Omental fat pad (tissue), 4 donors: ENCODE results near the gene PRKAR1A. TPM values are rescaled to one million over a fixed set of nuclear protein-coding genes. Genes with fewer than 3 reads are reported as not detected.
A peak's percentile ranks its signal among the peaks of the same experiment; 100 is the strongest.

Experiments
- ATAC-seq: fragments of 150-250 bp; one replicate; pipeline ENCODE4 v1.9.1; 2016; ENCODE audit warnings: mild to moderate bottlenecking, moderate library complexity; ENCODE audit not compliant: low FRiP score
- DNase-seq: peaks from one replicate; pipeline ENCODE4 v3.0.0-alpha.2; 2019; ENCODE audit warnings: low spot score
- CTCF ChIP-seq, 3 donors: fragments of 450-650 bp; IDR thresholded peaks; one replicate each; pipeline ENCODE4 v1.5.1; 2016 to 2017; ENCODE audit warnings: antibody characterized with exemption in 3 of 3, mild to moderate bottlenecking in 3 of 3, moderate library complexity in 2 of 3
- total RNA-seq, 4 donors: library from RNA; depleted of rRNA; stranded (reverse); fragments of >200 nt; gene quantifications; one replicate each; pipeline ENCODE4 v1.1.0, GENCODE V29; 2016

Gene PRKAR1A
- total RNA-seq: 100 to 1,000 TPM; 352 to 561 (median 476) TPM

DNA sequence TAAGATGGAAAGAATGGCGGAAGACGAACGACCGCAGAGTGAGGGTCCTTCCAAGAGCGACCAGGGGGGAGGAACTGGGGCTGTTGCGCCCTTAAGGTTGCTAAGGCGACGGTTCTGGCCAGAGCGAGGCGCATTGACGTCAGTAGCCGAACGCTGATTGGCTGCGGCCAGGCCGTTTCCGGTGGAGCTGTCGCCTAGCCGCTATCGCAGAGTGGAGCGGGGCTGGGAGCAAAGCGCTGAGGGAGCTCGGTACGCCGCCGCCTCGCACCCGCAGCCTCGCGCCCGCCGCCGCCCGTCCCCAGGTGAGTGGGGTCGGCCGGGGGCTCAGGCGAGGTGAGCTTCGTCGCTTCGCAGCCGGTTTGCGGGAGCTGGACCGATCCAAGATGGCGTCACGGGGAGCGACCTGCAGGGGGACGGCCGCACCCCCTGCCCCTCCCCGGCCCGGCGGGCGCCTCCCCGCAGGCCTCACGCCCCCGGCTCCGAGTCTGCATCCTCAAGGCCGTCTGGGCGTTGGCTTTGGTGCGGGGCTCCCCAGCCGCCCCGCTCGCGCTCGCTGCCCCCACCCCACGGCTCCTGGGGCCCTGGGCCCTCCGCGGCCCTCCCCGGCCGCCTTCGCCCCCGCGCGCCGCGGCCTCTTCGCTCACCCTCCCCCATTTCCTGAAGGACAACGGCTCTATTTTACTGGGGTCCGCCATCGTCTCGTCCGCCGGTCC, at the start of gene PRKAR1A:
PRKAR1A (plus strand) TSS at position 184 of the 713 bp plus-strand sequence. CDS start 2,970 bp downstream, outside the sequence.
- DNase-seq (peak; percentile 73), ATAC-seq (peak; percentile 82)
- no peak for TF ChIP-seq CTCF (IDR thresholded peaks at IDR 0.05)

DNA sequence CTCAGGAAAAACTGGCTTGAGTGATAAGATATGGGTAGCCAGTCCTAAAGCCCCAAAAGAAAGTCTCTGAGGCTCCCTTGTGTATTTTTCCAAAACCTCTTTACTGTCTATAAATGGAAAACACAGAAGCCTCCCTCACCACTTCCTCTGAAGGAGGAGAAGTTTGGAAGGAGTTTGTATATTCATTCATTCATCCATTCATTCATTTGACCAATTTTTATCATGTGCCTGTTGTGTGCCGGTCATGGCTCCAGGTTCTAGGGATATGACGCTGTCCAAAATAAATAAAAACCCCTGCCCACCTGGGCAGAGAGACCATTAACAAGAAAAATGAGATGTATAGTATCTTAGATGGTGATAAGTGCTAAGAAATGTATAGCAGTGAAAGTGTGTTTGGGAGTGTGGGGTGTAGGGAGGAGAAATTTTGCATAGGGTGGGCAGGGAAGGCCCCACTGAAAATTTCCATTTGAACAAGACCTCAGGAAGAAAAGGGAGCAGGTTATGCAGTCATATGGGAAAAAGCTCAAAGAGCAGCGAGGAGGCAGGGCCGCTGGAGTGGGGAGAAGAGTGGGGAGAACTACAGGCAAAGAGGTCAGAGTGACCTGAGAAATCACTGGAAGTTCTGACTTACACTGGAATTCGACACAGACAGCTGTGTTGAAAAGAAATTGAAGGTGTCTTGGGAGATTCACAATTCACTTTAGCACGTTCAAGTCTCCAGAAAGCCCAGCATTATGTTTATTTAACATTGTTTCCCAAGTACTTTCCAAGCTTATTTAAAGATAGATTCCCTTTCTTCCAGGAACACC, 48.8 kb upstream of the PRKAR1A start:
- TF ChIP-seq CTCF (IDR thresholded peaks at IDR 0.05): no peak
- ATAC-seq (no peak), DNase-seq (no peak)

GRCh38 chr17:68468334-68468733, 43.9 kb upstream of the PRKAR1A start:
- TF ChIP-seq CTCF (IDR thresholded peaks at IDR 0.05): no peak
- DNase-seq (no peak), ATAC-seq (no peak)

DNA sequence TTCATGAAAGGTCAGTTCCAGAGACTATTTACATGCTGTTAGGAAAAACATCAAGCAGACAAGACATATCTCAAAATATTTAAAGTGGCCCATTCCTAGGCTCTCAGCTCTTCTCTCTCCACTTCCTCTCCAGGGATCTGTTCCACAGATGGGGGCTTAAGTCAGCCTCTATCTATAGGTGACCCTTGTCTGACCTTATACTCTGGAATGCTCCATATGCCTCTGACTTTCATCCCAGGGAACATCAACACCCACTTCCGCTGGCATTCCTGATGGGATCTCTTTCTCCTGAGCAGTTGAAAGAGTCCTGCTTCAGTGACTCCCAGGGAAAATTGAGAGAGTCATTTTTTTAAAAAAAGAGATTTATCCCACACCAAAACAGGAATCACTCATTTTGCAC, 43.4 kb upstream of the PRKAR1A start:
- TF ChIP-seq CTCF (IDR thresholded peaks at IDR 0.05): no peak
- no peak for ATAC-seq
- no peak for DNase-seq

GRCh38 chr17:68470961-68471360, 41.3 kb upstream of the PRKAR1A start:
- DNase-seq (no peak), ATAC-seq (no peak)
- no peak for TF ChIP-seq CTCF (IDR thresholded peaks at IDR 0.05)

DNA sequence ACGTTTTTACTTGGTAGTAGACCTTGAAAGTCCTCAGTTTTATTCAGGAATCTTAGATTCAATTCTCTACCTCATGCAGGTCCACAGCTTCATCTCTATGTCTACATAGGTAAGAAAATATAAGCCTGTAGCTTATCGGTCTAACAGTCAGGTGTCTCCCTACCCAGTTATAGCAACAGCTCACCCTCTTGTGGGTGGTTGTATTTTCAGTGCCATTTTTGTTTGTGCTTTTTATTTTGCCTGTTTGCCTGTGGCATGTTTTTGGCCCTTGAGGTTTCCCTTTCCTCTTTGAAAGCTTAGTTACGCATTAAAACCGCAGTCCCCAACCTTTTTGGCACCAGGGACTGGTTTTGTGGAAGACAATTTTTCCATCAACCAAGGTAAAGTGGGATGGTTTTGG, 31.3 kb upstream of the PRKAR1A start:
- DNase-seq (no peak), ATAC-seq (no peak)
- TF ChIP-seq CTCF (IDR thresholded peaks at IDR 0.05): no peak
